GM12878 (cell line): ENCODE measurements around the gene ADNP2.

Experiments
- BRCA1 ChIP-seq: IDR thresholded peaks from 2 replicates; pipeline ENCODE4 v1.6.1; 2011; ENCODE audit warnings: low read depth, low read length, improper control_type of control experiment
- CREM ChIP-seq: IDR thresholded peaks from 2 replicates; pipeline ENCODE4 v1.6.1; 2014; ENCODE audit warnings: antibody characterized with exemption, low read depth
- CTCF ChIP-seq, 3 experiments: IDR thresholded peaks in 2 of 3; conservative IDR thresholded peaks in 1 of 3; 2 replicates each; pipeline ENCODE4 v1.5.1; 2011; ENCODE audit warnings: low read depth in 3 of 3, low read length in 3 of 3, mild to moderate bottlenecking in 3 of 3, control low read depth in 2 of 3, moderate library complexity in 2 of 3, inconsistent platforms in 1 of 3, mixed read lengths in 1 of 3; ENCODE audit not compliant: control insufficient read depth in 2 of 3, insufficient read depth in 1 of 3; ENCODE audit errors: extremely low read depth in 1 of 3
- EP300 ChIP-seq, 2 experiments: fragments of 150-350 bp in 1 of 2; IDR thresholded peaks; 2 replicates each; pipeline ENCODE4 v1.6.1; 2011 to 2012; ENCODE audit warnings: low read depth in 2 of 2, low read length in 2 of 2, borderline replicate concordance in 1 of 2, improper control_type of control experiment in 1 of 2, inconsistent platforms in 1 of 2; ENCODE audit not compliant: control insufficient read depth in 1 of 2
- ESRRA ChIP-seq: IDR thresholded peaks from 2 replicates; pipeline ENCODE4 v1.6.1; 2012; ENCODE audit warnings: mild to moderate bottlenecking, low read length, improper control_type of control experiment
- FOS ChIP-seq: IDR thresholded peaks from 3 replicates; pipeline ENCODE4 v1.6.1; 2011; ENCODE audit warnings: borderline replicate concordance; ENCODE audit not compliant: insufficient read length; ENCODE audit errors: extremely low read depth
- HDGF ChIP-seq: fragments of 450-650 bp; IDR thresholded peaks from 2 replicates; pipeline ENCODE4 v1.6.1; 2016; ENCODE audit warnings: antibody characterized with exemption
- NBN ChIP-seq: fragments of 450-650 bp; IDR thresholded peaks from 2 replicates; pipeline ENCODE4 v1.6.1; 2016
- SP1 ChIP-seq: IDR thresholded peaks from one replicate; pipeline ENCODE4 v1.6.1; 2011; ENCODE audit warnings: low read depth, low read length
- TBL1XR1 ChIP-seq: IDR thresholded peaks from 2 replicates; pipeline ENCODE4 v1.6.1; 2012; ENCODE audit warnings: low read depth, low read length, improper control_type of control experiment
- TF ChIP-seq, protein P1 (sequence below): IDR thresholded peaks from 2 replicates; pipeline ENCODE4 v1.6.1; 2011; ENCODE audit warnings: low read depth, mild to moderate bottlenecking, low read length, moderate library complexity, borderline replicate concordance; ENCODE audit errors: extremely low read depth
- TF ChIP-seq, protein P2 (sequence below): IDR thresholded peaks from 2 replicates; pipeline ENCODE4 v1.6.1; 2012; ENCODE audit warnings: low read depth, low read length, improper control_type of control experiment

DNA sequence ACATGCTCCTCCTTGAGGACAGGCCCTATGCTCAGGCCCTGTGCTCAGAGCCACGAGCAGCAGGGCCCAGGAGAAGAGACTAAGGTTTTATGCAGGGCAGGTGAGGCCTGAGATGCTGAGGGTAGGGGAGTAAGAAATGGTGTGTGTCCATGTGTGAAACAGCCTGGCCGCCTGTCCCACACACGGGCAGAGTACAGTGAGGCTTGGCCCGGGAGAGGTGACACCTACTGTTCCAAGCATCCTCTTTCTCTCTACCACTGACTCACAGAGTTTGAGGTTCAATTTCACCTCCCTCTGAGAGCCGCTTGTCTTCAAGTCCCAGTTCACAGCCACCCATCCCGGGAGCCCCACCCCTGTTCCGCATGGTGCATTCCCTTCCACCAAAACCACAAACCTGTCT is 54.1 kb downstream of the ADNP2 start:
- no peak for TF ChIP-seq HDGF
- no peak for TF ChIP-seq TBL1XR1
- no peak for TF ChIP-seq NBN
- no peak for TF ChIP-seq BRCA1
- TF ChIP-seq, protein P1, sequence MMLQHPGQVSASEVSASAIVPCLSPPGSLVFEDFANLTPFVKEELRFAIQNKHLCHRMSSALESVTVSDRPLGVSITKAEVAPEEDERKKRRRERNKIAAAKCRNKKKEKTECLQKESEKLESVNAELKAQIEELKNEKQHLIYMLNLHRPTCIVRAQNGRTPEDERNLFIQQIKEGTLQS, result no peak
- no peak for TF ChIP-seq SP1
- no peak for TF ChIP-seq FOS
- TF ChIP-seq, protein P2, sequence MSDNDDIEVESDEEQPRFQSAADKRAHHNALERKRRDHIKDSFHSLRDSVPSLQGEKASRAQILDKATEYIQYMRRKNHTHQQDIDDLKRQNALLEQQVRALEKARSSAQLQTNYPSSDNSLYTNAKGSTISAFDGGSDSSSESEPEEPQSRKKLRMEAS, result no peak
- TF ChIP-seq EP300 (IDR thresholded peaks at IDR 0.05; ENCODE audit: borderline replicate concordance in 1 of 2, control insufficient read depth in 1 of 2, low read depth in 2 of 2, low read length in 2 of 2), result no peak
- no peak for TF ChIP-seq ESRRA
- no peak for TF ChIP-seq CTCF (IDR thresholded peaks at IDR 0.05 in 2 of 3, conservative IDR thresholded peaks at IDR 0.05 in 1 of 3; ENCODE audit: control insufficient read depth in 2 of 3, extremely low read depth in 1 of 3, insufficient read depth in 1 of 3, low read depth in 3 of 3, low read length in 3 of 3)
- no peak for TF ChIP-seq CREM
